PFSK-1 (cell line): ENCODE data around the gene NOS1.

Experiments used
- POLR2AphosphoS5 ChIP-seq: IDR thresholded peaks from 2 replicates; pipeline ENCODE4 v1.6.1; 2012; ENCODE audit warnings: low read depth, mild to moderate bottlenecking, control low read depth, low read length, moderate library complexity
- TAF1 ChIP-seq: IDR thresholded peaks from 2 replicates; pipeline ENCODE4 v1.6.1; 2012; ENCODE audit warnings: low read length, control low read depth, borderline replicate concordance; ENCODE audit not compliant: insufficient read depth
- TF ChIP-seq, protein P1 (sequence below), 2 experiments: IDR thresholded peaks; 2 replicates each; pipeline versions ENCODE4 v1.6.1 to v1.8.0; 2011 to 2012; ENCODE audit warnings: low read depth in 2 of 2, low read length in 2 of 2, control low read depth in 1 of 2, inconsistent platforms in 1 of 2, mild to moderate bottlenecking in 1 of 2, moderate library complexity in 1 of 2; ENCODE audit not compliant: insufficient read depth in 1 of 2

DNA sequence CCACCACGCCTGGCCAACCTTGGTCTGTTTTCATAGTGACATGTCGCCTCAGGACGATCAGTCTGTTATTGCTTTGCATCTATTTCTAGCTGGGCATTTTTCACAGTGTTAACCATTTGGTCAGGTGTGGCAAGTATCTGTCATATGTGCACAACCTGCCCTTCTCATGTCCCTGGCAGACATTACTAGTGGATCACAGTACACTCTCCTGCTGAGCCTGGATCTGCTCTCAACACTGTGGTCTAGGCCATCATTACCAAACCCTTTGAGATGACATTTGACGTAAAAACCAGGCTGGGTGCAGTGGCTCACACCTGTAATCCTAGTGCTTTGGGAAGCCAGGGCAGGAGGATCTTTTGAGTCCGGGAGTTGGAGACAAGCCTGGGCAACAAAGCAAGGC lies 29.4 kb upstream of the NOS1 start:
- no peak for TF ChIP-seq POLR2AphosphoS5
- TF ChIP-seq, protein P1, sequence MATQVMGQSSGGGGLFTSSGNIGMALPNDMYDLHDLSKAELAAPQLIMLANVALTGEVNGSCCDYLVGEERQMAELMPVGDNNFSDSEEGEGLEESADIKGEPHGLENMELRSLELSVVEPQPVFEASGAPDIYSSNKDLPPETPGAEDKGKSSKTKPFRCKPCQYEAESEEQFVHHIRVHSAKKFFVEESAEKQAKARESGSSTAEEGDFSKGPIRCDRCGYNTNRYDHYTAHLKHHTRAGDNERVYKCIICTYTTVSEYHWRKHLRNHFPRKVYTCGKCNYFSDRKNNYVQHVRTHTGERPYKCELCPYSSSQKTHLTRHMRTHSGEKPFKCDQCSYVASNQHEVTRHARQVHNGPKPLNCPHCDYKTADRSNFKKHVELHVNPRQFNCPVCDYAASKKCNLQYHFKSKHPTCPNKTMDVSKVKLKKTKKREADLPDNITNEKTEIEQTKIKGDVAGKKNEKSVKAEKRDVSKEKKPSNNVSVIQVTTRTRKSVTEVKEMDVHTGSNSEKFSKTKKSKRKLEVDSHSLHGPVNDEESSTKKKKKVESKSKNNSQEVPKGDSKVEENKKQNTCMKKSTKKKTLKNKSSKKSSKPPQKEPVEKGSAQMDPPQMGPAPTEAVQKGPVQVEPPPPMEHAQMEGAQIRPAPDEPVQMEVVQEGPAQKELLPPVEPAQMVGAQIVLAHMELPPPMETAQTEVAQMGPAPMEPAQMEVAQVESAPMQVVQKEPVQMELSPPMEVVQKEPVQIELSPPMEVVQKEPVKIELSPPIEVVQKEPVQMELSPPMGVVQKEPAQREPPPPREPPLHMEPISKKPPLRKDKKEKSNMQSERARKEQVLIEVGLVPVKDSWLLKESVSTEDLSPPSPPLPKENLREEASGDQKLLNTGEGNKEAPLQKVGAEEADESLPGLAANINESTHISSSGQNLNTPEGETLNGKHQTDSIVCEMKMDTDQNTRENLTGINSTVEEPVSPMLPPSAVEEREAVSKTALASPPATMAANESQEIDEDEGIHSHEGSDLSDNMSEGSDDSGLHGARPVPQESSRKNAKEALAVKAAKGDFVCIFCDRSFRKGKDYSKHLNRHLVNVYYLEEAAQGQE (IDR thresholded peaks at IDR 0.05; ENCODE audit: insufficient read depth in 1 of 2, low read depth in 2 of 2, low read length in 2 of 2), result no peak
- TF ChIP-seq TAF1, result no peak
